Stimulated activated CD8-positive, alpha-beta memory T cell treated with anti-CD3 and anti-CD28 coated beads, Interleukin-12 subunit alpha, Interleukin-12 subunit beta, amount 100 ng/mL, for 4 hours (primary cell): ENCODE results near the gene AKAP10.
"Not testable (repeated sequence)": the region's sequence is repeated elsewhere in the genome, so short reads cannot be mapped to it uniquely, and the experiment has no call there.

Experiments
- DNase-seq: peaks from one replicate; pipeline ENCODE4 v3.0.0-alpha.2; 2020; ENCODE audit warnings: low read depth

AKAP10 gene

DNA sequence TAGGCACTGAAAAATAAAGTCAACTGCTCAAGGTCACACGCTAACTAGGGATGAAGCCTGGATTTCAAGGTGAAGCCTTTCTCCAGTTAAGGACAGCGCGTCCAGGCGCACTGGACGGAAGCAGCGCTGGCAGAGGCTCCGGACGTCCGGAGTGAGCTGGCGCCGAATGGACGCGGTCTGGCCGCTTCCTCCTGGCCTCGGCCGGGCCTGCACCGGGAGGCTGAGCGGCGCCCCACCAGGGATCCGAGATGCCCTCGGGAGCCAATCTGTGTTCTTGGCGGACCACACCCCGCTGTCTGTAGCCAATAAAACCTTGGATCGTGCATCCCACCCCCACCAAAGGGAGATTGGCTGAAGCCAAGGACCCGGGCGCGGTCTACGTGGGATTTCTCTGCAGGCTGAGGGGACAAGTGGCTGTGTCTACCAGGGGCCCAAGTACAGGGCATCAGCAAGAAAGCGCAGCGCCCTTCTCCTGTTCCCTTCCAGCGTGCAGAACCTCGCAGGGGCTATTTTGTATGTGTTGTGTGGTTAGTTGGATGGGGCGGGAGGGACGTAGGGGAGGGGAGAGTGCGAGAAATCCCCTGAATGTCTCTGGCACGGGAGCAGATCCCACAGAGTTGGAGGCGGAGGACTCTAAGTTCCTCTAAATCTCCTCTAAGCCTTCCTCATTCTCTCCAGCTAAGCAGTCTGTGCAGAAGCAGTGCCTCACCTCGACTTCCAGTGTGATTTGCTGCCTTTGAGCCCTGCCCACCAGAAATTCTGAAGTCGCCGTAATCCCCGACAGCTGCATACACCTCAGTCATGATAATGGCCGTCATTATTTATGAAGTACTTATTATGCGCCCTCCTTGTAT lies 2.5 kb upstream of the AKAP10 start:
- no peak for DNase-seq

DNA sequence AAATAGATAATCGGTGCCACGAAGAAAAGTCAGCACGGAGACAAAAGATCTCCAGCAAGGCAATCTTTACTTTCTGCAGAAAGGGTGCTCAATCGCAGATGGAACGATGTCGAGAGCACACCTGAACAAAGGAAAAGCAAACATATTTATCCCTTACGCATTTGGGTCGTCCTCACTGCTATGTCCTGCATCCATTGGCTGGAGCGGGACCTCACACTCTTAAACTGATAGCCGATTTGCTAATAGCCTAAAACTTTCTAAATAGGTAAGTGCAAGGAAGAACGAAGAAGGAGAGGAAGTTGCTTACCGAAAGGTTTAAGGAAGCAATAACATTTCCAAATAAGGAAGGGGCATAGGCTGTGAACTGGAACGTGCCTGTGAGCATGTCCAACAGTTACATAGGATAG lies 1.2 kb upstream of the AKAP10 start:
- no peak for DNase-seq

DNA sequence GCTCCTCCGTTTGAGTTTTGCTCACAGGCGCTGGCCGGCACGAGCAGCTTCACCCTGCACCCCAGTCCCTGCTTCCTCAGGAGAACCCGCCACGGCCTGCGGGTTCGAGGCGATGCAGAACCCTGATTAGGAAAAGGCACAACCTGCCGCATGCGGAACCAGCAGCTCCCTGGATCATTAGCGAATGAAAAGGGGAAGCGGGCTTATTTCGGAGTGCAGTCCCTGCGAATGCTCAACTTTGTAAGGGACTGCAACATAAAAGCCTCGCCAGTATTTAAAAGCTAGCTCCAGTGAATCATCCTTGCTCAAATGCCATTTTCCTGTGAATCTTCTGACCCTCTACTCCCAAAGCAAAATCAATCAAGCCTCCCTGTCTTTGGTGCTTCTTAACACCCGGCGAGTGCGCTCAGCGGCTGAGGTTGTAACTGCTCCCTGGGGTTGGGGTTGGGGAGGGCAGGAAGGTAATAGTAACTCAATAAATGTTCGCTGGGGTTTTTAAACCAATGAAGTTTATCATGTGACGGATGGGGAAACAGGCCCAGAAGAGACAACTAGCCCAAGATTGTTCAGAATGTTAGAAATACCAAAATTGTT lies 678 bp upstream of the AKAP10 start:
- no peak for DNase-seq

DNA sequence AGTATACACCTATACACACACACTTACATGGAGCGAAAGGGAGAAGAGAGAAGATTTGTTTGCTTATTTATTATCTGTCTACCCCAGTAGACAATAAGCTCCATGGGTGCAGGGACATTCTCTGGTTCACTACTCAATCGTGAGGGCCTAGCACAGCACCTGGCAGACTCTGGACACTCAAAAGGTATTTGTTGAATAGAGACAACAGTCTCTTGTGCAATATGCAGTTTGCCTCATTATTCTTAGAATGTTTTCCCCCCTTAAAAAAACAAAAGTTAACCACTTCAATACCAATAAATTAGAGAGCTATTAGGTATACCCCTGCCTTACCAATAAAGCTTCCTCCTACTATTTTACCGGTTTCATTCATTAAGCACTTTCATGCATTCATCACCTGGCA lies 2.0 kb downstream of the AKAP10 start:
- no peak for DNase-seq

DNA sequence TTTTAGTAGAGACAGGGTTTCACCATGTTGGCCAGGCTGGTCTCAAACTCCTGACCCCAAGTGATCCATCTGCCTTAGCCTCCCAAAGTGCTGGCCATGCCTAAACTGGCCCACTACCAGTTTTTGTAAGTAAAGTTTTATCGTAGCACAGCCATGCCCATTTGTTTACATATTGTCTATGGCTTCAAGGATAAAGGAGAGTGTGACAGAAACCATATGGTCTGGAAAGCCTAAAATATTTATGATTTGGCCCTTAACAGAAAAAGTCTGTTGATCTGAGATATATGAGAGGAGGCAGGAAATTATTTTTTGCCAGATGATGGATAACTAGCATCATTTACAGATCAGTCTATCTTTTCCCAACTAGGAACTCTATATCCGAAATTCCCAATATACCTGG lies 4.5 kb downstream of the AKAP10 start:
- no peak for DNase-seq

DNA sequence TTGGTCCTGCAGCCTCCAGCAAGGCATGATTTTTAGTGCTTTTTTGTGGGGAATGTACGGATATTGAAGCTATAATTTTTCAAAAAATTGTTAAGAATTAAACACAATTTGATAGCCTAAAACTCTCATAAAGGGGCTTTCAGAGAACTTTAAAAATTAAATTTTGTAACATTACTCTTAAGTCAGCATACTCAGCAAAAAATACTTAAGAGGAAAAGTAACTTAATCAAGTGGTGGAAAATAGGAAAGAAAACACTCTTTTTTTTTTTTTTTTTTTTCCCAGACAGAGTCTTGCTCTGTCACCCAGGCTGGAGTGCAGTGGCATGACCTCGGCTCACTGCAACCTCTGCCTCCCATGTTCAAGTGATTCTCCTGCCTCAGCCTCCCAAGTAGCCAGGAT lies 14.7 kb downstream of the AKAP10 start:
- DNase-seq, result not testable (repeated sequence)

DNA sequence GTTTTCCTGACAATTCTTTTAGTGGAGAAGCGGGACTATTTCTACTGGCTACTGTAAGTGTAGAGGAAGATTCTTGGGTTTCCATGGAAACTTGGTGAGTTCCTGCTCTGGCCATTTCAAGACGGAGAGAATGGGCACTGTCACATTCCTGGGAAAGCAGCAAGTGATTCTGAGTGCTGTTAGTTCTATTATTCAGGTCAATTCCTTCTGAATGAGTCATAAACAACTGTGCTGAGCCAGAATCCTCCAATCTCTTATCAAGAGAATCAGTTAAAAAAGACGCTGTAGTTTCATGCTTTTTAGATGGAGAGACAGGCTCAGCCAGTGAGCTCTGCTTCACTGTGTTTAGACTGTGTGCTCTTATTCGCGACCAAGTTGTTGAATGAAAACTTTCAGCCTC lies 19.6 kb downstream of the AKAP10 start:
- DNase-seq, result no peak

DNA sequence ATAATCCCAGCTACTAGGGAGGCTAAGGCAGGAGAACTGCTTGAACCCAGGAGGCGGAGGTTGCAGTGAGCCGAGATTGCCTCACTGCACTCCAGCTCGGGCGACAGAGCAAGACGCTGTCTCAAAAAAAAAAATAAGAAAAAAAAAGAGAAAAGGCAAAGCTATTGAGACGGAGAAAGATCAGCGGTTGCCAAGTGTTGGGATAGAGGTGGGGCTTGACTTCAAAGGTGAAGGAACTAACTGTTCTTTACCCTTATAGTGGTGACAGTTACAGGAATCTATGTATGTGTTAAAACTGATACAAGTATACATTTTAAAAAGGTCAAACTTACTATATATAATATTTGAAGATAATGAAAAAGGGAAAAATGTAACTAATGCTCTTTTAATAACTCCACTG lies 22.5 kb downstream of the AKAP10 start:
- no peak for DNase-seq

DNA sequence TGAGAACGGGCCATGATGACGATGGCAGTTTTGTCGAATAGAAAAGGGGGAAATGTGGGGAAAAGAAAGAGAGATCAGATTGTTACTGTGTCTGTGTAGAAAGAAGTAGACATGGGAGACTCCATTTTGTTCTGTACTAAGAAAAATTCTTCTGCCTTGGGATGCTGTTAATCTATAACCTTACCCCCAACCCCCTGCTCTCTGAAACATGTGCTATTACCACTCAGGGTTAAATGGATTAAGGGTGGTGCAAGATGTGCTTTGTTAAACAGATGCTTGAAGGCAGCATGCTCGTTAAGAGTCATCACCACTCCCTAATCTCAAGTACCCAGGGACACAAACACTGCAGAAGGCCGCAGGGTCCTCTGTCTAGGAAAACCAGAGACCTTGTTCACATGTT lies 26.2 kb downstream of the AKAP10 start:
- not testable (repeated sequence) for DNase-seq

DNA sequence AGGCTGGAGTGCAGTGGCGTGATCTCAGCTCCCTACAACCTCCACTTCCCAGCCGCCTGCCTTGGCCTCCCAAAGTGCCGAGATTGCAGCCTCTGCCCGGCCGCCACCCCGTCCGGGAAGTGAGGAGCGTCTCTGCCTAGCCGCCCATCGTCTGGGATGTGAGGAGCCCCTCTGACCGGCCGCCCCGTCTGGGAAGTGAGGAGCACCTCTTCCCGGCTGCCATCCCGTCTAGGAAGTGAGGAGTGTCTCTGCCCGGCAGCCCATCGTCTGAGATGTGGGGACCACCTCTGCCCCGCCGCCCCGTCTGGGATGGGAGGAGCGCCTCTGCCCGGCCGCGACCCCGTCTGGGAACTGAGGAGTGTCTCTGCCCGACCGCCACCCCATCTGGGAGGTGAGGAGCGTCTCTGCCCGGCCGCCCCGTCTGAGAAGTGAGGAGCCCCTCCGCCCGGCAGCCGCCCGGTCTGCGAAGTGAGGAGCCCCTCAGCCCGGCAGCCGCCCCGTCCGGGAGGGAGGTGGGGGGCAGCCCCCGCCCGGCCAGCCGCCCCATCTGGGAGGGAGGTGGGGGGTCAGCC lies 26.9 kb downstream of the AKAP10 start:
- not testable (repeated sequence) for DNase-seq

DNA sequence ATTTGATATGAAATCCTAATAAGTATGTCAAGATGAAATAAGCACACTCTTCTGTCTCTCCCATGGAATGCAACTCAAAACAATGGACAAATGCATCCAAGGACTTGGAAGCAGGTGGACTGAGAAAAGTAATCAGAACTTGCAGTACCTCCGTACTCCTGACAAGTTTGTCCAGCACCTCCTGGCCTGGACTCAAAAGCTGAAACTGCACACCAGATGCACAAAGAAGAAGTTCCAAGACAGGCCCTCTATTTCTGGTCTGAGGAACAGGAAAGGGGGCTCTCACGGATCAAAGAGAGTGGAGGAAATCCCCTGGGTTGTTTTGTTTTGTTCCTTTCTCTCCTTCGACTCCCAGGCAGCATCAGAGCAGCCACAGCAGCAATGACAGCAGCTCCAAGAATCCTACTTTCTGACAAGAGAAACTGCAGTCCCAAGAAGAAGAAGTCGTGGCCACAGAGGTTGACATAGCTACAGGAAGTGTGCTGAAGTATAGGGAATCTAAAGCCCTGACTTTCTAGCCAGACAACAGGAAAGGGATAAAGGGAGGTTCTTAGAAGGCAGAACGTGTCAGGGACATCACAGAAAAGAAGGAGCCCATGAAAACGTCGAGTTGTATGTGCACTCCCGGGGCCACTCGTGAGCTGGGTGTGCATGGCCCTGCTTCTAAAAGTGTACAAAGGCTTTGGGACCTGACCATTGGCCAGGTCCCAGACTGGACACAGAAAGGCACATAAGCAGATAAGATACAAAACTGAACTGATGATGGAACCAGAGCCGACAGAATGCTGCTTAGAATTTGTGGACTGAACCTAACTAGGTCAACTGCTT lies 29.3 kb downstream of the AKAP10 start:
- no peak for DNase-seq

DNA sequence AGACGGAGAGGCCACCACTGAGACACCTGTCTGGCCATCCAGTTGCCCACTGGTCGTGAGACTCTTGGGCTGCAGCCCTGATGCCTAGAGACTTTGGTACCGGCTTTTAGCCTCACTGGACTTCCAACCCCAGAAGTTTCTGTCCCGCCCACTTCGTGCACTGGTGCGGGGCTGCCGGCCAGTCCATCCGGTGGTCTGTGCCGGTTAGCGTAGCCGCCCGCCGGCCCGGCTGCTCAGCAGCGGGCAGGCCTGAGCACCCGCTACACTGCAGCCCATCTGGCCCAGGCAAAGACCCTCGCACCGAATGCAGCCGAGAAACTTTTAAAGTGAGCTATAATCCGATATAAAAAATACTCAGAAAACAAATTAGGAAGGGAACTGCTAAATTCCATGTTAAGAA lies 30.7 kb downstream of the AKAP10 start:
- DNase-seq, result no peak

DNA sequence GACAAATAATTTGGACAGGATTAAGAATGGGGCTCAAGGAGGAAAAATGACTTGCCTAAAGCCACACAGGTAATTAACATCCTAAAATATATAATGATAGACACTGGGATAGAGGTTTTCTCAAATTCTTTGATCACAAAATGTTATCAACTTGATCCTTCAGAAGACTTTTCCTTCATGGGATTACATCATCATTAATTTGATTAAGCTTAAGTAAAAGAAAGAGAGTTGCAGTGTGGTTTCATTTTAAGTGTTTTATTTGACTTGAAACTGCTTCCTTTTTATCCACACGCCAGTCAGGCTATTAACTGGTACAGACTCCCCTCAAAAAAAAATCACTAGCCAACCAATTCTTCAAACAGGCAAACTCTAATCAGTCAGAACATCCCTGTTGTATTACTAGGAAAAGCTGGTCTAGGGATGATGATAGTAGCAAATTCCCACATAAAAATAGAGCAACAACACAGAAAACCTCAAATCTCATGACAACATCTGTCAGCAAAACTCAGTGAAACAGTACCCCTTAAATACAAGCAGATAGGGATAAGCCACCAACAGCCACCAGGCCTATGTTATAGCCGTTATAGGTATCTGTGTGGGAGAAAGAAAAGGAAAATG lies 32.5 kb downstream of the AKAP10 start:
- DNase-seq, result no peak

DNA sequence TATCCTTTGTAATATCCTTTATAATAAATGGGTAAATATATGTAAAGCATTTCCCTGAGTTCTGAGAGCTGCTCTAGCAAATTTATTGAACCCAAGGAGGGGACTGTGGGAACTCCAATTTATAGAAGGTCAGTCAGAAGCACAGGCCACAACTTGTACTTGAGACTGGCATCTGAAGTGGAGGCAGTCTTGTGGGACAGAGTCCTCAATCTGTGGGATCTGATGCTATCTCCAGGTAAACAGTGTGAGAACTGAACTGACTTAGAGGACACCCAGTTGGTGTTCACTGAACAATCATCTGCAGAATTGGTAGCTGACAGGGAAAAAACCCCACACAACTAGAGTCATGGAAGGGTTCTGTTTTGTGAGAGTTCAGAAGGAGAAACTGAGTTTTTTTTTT lies 34.0 kb downstream of the AKAP10 start:
- no peak for DNase-seq

DNA sequence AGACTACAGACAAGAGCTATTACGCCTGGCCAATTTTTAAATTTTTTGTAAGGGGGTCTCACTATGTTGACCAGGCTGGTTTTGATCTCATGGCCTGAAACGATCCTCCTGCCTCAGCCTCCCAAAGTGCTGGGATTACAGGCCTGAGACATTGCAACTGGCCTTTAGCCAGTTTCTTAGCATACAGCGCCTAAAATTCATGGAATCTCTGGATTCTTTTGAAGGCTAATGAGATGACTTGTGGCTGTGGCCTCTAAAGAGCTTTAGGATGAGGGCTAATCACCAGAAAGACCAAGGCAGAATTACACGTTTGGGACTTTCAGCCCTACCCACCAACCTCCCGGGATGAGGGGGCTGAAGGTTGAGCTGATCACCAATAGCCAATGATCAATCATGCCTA lies 34.6 kb downstream of the AKAP10 start:
- no peak for DNase-seq

DNA sequence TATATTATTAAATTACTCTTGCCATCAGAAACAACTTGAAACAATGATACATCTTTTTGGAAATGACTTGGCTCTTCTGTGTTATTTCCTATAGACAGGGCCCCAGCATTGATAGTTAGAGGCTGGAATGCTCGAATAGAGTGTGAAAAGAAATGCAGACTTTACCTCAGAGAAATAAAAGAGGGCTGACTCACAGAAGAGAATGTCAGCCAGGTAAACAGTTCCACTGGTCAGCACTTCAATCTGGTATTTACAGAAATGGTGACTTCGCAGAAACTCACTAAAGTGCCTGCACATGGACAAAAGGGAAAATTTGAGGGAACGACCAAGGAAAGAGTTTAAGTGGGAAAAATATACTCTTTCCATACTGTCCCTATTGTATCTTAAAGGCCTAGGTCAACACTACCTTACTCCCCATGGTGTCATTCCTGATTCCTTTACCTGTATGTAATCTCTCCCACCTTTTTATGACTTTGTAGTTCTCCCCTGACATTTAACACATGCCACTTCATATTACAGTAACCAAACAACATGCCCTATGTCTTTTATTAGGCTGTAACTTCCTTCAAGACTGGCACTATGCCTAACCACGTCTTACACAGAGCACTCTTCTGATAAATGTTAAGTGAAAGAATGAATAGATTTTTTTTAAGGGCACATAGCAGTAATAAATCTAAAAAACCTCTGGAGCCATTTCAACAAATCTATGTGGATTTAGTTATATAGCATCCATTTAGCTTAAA lies 36.7 kb downstream of the AKAP10 start:
- DNase-seq, result no peak

DNA sequence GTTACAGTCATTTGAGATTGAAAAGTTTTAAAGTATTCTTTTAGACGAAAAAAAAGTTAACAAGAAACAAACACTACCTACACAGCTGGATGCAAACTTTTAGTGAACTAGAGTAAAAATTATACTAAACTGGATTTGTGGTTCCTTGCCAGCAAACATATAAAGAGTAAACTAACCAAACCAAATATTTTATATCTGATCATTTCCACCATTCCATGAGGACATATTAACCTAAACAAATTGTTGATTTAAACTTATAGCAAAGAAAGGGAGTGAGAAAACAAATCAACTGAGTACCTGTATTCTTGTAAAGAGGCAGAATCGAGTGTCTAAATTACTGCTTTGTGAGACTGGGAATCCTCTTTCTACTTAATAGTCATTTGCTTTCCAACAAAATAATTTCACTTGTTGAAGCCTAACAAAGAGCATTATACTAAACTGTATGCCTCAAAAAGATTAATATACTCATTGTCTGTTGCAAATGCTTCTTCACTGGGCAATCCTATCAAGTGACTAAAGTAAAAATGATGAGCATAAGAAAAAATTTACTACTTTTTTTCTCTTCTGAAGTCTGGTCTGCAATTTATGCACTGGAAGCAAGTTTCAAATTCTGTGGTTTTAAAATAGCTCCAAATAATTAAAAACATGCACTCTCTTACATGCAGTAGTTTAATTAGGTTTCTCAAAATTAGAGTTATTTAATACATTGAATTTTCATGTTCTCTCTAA lies 37.5 kb downstream of the AKAP10 start:
- no peak for DNase-seq

DNA sequence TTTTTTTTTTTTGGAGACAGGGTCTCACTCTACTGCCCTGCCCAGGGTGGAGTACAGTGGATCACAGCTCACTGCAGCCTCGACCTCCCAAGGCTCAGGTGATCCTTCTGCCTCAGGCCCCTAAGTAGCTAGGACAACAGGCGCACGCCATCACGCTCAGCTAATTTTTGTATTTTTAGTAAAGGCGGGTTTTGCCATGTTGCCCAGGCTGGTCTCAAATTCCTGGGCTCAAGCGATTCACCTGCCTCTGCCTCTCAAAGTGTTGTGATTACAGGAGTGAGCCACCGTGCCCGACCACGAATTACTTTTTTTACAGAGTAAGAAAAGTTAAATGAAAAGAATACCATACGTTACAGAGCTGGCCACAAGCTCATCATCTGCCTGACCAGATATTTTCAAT lies 38.9 kb downstream of the AKAP10 start:
- no peak for DNase-seq

DNA sequence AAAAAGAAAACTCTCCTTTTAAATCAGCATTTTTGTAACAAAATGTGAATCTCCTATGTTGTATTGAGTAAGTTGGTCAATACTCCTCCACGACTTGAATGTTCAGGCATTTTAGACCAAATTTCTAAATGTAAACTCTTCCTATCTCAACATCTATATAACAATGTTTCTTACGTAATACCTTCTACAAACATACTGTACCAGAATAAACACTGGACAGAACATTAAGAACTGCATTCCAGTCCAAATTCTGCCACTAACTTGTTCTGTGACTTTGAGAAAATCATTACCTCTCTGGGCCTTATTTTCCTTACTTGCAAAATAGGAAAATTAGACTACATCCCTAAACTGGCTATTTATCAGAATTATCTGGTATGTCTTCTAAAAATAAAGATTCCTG lies 40.1 kb downstream of the AKAP10 start:
- DNase-seq, result no peak

DNA sequence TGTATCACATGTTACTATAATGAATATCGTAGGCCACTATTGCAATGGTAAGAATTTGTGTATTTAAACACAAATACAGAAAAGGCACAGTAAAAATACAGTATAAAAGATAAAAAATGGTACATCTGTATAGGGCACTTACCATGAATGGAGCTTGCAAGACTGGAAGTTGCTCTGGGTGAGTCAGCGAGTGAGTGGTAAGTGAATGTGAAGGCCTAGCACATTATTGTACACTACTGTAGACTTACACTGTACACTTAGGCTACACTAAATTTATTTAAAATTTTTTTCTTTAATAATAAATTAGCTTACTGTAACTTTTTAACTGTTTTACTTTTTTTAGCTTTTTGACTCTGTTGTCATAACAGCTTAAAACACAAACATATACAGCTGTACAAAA lies 42.5 kb downstream of the AKAP10 start:
- DNase-seq, result no peak

DNA sequence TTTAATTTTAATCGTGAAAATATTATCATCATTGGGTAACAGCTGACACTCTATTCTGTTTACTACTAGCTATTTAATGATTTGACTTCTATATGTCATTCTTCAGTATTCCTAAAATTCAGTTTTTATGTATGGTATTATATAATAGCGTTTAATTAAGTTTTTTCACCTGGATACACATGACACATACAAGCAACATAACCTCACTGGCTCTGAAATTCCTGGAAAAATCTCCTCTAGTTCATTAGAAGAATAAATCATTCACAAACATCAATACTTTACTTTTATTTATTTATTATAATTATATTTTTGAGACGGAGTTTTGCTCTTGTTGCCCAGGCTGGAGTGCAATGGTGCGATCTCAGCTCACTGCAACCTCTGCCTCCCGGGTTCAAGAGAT lies 44.0 kb downstream of the AKAP10 start:
- DNase-seq, result no peak
